ENCODE data around the gene TAS1R2.

GRCh38 chr1:18879791-18880309 is 20.4 kb upstream of the TAS1R2 start:
- TF ChIP-seq CTCF (conservative IDR thresholded peaks at IDR 0.05): no peak
- TF ChIP-seq ZFX (IDR thresholded peaks at IDR 0.05): no peak

Data from C4-2B (cell line).